Measurements from ENCODE around the gene KBTBD8.

KBTBD8 gene

GRCh38 chr3:67037615-67038014, 39.5 kb downstream of the KBTBD8 start:
- DNase-seq (ENCODE audit: low spot score) = no peak

- DNase-seq (ENCODE audit: low spot score) = peak; percentile 3
Measured at GRCh38 chr3:67044295-67044694, 46.2 kb downstream of the KBTBD8 start.

DNA sequence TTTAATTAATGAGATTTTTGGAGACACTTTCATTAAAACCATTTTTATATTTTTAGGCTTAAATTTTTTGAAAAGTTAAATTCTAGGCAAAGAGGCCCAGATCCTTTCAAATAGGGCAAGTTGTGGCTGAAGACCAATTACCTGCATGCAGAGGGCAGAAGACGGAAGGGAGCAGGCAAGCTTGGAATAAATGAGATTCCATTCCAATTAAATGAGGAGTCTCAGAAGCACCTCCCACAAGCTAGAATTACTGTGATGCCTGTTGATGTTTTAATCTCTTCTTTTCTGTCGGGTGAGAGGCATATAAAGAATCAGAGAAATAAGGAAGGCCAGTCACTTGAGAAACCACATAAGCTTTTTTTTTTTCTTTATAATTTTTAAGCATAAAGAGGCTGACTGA, 46.8 kb downstream of the KBTBD8 start:
- DNase-seq (ENCODE audit: low spot score) = no peak

GRCh38 chr3:67045711-67046465, 47.8 kb downstream of the KBTBD8 start:
- no peak for DNase-seq (ENCODE audit: low spot score)

DNA sequence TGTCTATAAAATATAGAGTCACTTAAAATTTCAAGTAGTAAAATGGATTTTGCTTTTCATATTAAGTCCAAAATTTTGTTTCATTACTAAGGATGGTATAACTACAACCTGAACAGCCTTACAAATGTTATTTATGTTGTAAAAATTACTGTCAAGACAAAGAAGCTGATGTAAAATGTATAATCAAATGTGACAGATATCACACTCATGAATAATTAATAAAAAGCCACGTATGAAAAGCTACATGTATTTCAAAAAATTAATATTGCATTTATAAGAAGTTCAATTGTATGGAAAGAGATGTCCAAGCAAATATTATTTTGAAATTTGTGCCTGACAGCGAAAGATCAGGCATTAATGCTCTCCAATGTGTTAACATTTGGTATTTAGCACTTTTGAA, 48.9 kb downstream of the KBTBD8 start:
- no peak for DNase-seq (ENCODE audit: low spot score)

DNA sequence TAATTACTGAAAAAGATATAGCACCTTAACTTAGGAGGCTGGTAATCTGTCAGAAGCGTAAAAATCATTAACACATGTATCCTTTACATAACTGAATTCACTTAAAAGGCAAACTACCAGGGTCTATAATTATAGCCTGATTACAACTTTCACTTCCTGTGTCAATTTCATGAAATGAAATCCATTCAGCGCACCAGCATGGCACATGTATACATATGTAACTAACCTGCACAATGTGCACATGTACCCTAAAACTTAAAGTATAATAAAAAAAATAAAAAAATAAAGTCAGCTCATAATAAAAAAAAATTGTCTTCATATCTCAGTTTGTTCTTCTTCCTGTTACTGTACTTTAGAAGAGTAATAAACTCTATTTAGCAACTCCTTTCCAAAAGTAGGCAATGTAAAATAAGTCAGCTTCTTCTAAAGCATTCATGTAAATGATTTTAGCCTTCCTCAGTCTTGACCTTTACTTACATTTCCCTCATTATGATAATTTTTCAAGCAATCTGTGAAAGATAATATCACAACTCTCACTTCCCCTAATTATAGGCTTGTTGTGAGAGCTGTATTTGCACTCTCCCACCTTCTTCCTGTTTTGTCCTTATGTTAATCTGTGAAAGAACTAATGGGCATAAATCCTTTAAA, 50.1 kb downstream of the KBTBD8 start:
- no peak for DNase-seq (ENCODE audit: low spot score)

DNA sequence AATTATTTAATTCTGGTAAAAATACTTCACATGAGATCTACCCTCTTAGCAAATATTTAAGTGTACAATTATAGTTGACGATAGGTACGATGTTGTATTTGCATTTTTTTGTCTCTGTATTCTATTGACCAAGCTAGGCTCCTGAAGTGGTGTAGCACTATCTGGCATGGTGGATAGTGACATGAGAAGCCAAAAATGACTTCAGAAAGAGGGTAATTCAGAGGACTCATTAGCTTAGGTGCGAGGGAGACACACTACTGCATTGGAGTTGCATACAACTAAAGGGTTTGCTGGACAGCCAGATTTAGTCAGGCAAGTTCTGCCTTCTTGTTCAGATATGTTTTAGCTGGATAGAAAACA, 50.6 kb downstream of the KBTBD8 start:
- no peak for DNase-seq (ENCODE audit: low spot score)

GRCh38 chr3:67059443-67059842, 61.3 kb downstream of the KBTBD8 start:
- DNase-seq (ENCODE audit: low spot score) = no peak
